Measurements from ENCODE around the gene PRSS21. TPM values are rescaled to one million over a fixed set of nuclear protein-coding genes. Genes with fewer than 3 reads are reported as not detected.

The PRSS21 gene
- total RNA-seq, 1 experiment from 2014 or later: not detected

GRCh38 chr16:2777231-2777902 lies 39.7 kb upstream of the PRSS21 start, which contains the start of gene ELOB:
Gene ELOB, minus strand, starts transcription at chr16:2777280. Its CDS starts 41 bp downstream, at chr16:2777239.
- CTCF ChIA-PET: interaction anchor here (0.6 to 1.2 kb wide), 2 partner anchors 10 to 98 kb away, joined by 3 to 5 read pairs; partner anchors contain the start of gene PRSS33
- no peaks in the 10 kb centered on the region for H3K9me3 Mint-ChIP-seq (ENCODE audit: low read depth, unreplicated experiment)
- TF ChIP-seq, protein P1, sequence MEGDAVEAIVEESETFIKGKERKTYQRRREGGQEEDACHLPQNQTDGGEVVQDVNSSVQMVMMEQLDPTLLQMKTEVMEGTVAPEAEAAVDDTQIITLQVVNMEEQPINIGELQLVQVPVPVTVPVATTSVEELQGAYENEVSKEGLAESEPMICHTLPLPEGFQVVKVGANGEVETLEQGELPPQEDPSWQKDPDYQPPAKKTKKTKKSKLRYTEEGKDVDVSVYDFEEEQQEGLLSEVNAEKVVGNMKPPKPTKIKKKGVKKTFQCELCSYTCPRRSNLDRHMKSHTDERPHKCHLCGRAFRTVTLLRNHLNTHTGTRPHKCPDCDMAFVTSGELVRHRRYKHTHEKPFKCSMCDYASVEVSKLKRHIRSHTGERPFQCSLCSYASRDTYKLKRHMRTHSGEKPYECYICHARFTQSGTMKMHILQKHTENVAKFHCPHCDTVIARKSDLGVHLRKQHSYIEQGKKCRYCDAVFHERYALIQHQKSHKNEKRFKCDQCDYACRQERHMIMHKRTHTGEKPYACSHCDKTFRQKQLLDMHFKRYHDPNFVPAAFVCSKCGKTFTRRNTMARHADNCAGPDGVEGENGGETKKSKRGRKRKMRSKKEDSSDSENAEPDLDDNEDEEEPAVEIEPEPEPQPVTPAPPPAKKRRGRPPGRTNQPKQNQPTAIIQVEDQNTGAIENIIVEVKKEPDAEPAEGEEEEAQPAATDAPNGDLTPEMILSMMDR (IDR thresholded peaks at IDR 0.05; ENCODE audit: unreplicated experiment): no peak
- peaks cover 66% of the 10 kb centered on the region for H3K36me3 Mint-ChIP-seq (ENCODE audit: insufficient read depth, unreplicated experiment)
- H3K4me3 Mint-ChIP-seq (ENCODE audit: low read depth, unreplicated experiment): peak within 1 kb of the TSS; percentile 93
- peak within 1 kb of the TSS; percentile 89 for H3K27ac Mint-ChIP-seq (ENCODE audit: unreplicated experiment)
- H3K4me1 Mint-ChIP-seq (ENCODE audit: low read depth, unreplicated experiment): peaks cover 17% of the 10 kb centered on the region
- DNase-seq: peak; percentile 94
- intact Hi-C loops (cut with micrococcal nuclease; ENCODE audit: unreplicated experiment): loop anchor here (5.0 kb wide), 2 partner anchors 45 to 60 kb away; no protein-coding TSS in a partner anchor
- no peaks in the 10 kb centered on the region for H3K27me3 Mint-ChIP-seq (ENCODE audit: unreplicated experiment)
- BruUV-seq (replicated peaks): TSS peak; percentile 78

DNA sequence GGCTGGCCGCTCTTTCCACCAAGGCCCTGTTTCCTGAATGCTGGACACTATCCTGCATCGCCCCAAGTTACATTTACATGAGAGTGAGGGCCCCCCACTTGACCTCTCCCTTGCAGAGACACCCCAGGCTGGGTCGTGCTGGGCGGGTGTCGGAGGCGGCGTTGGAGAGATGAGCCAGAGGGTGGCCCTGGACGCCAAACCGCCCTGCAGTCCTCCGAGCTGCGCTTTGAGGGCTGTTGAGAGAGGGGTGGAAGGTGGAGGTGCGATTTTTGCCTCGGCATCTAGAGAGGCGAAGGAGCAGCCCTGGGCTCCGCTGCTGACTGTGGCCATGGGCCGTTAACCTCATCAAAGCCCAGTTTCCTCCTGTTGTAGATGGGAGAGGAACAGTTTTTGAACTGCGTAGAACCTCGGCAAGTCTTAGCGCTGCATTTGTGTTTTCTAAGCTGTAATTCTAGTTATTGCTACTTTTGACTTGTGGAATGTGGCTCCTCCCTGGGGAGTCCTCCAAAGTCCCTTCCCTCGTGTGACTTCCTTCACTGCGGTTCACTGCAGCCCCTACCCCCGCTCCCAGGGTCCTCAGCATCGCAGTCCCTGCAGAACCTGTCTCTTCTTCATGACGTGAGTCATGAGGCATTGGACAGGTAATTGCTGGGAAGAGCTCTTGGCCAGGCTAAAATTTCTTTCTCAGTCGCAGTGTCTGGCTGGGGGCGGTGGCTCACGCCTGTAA lies 39.0 kb upstream of the PRSS21 start:
- no TSS peak for BruUV-seq (replicated peaks)
- H3K4me1 Mint-ChIP-seq (ENCODE audit: low read depth, unreplicated experiment): peaks cover 10% of the 10 kb centered on the region
- peak overlapping the region; percentile 93 for H3K4me3 Mint-ChIP-seq (ENCODE audit: low read depth, unreplicated experiment)
- no peaks in the 10 kb centered on the region for H3K27me3 Mint-ChIP-seq (ENCODE audit: unreplicated experiment)
- TF ChIP-seq, protein P1 (IDR thresholded peaks at IDR 0.05; ENCODE audit: unreplicated experiment): no peak
- intact Hi-C loops (cut with micrococcal nuclease; ENCODE audit: unreplicated experiment): loop anchor here (5.0 kb wide), 2 partner anchors 44 to 59 kb away; no protein-coding TSS in a partner anchor
- peak; percentile 39 for DNase-seq
- no peaks in the 10 kb centered on the region for H3K9me3 Mint-ChIP-seq (ENCODE audit: low read depth, unreplicated experiment)
- peak overlapping the region; percentile 89 for H3K27ac Mint-ChIP-seq (ENCODE audit: unreplicated experiment)
- H3K36me3 Mint-ChIP-seq (ENCODE audit: insufficient read depth, unreplicated experiment): peaks cover 59% of the 10 kb centered on the region
- CTCF ChIA-PET: interaction anchor here (0.6 to 1.2 kb wide), 3 partner anchors 9 to 97 kb away, joined by 3 to 5 read pairs (median 3); partner anchors contain the start of gene PRSS33

GRCh38 chr16:2778630-2778958 lies 38.4 kb upstream of the PRSS21 start:
- H3K36me3 Mint-ChIP-seq (ENCODE audit: insufficient read depth, unreplicated experiment): peaks cover 54% of the 10 kb centered on the region
- H3K4me1 Mint-ChIP-seq (ENCODE audit: low read depth, unreplicated experiment): peaks cover 11% of the 10 kb centered on the region
- H3K4me3 Mint-ChIP-seq (ENCODE audit: low read depth, unreplicated experiment): peak overlapping the region; percentile 93
- TF ChIP-seq, protein P1 (IDR thresholded peaks at IDR 0.05; ENCODE audit: unreplicated experiment): no peak
- no peaks in the 10 kb centered on the region for H3K9me3 Mint-ChIP-seq (ENCODE audit: low read depth, unreplicated experiment)
- H3K27me3 Mint-ChIP-seq (ENCODE audit: unreplicated experiment): no peaks in the 10 kb centered on the region
- peak overlapping the region; percentile 89 for H3K27ac Mint-ChIP-seq (ENCODE audit: unreplicated experiment)
- CTCF ChIA-PET: interaction anchor here (0.7 to 1.2 kb wide), 2 partner anchors 9 to 45 kb away, joined by 3 read pairs; partner anchors contain the start of gene PRSS33
- BruUV-seq (replicated peaks): no TSS peak
- no peak for DNase-seq
- intact Hi-C loops (cut with micrococcal nuclease; ENCODE audit: unreplicated experiment): loop anchor here (5.0 kb wide), 2 partner anchors 44 to 59 kb away; no protein-coding TSS in a partner anchor

DNA sequence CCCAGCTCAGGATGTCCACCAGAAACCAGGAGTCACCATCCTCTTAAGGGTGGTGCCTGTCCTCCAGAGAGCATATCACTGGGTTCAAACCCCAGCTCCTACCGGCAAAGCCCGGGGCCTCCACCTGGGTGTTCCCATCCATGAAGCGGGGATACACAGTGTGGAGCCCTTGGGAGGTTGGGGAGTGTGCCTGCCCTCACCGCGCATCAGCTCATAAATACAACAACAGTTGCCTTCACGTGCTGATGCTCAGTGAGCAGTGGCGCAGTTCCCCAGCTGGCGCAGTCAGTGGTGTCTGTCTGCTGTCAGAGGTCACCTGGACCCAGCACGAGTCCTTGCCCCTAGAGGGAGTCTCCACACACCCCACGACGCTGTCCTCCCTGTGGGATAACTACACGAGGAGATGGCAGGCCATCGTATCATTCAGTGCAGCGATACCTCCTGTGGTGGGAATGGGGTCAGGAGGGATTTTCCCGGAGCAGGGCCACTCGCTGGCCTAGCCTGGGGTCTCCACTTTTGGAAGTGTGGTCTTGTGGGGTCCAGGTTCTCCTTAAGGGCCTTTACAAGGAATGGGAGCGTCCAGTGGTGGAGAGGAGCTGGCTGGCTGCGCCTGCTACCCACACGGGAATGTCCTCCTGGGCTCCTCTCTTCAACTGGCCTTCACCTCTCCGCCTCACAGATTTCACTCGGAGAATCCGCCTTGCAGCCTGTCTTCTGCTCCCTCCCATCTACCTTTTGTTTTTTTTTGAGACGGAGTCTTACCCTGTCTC lies 37.7 kb upstream of the PRSS21 start:
- no peak for DNase-seq
- Mint-ChIP-seq H3K27ac (ENCODE audit: unreplicated experiment) (no peak overlapping the region), H3K36me3 (ENCODE audit: insufficient read depth, unreplicated experiment) (peaks cover 47% of the 10 kb centered on the region), H3K4me1 (ENCODE audit: low read depth, unreplicated experiment) (peaks cover 18% of the 10 kb centered on the region), H3K9me3 (ENCODE audit: low read depth, unreplicated experiment) (no peaks in the 10 kb centered on the region), H3K27me3 (ENCODE audit: unreplicated experiment) (no peaks in the 10 kb centered on the region), H3K4me3 (ENCODE audit: low read depth, unreplicated experiment) (no peak overlapping the region)
- CTCF ChIA-PET: no interaction called here
- intact Hi-C loops (cut with micrococcal nuclease; ENCODE audit: unreplicated experiment): loop anchor here (5.0 kb wide), 2 partner anchors 43 to 58 kb away; no protein-coding TSS in a partner anchor
- TF ChIP-seq, protein P1 (IDR thresholded peaks at IDR 0.05; ENCODE audit: unreplicated experiment): no peak
- no TSS peak for BruUV-seq (replicated peaks)

Measured in Calu3 (cell line).